ENCODE measurements around the gene RADIL. TPM values are rescaled to one million over a fixed set of nuclear protein-coding genes. Genes with fewer than 3 reads are reported as not detected.

The RADIL gene
- total RNA-seq, 4 donors from 2014 or later = 0.80 to 6.2 (median 1.7) TPM

DNA sequence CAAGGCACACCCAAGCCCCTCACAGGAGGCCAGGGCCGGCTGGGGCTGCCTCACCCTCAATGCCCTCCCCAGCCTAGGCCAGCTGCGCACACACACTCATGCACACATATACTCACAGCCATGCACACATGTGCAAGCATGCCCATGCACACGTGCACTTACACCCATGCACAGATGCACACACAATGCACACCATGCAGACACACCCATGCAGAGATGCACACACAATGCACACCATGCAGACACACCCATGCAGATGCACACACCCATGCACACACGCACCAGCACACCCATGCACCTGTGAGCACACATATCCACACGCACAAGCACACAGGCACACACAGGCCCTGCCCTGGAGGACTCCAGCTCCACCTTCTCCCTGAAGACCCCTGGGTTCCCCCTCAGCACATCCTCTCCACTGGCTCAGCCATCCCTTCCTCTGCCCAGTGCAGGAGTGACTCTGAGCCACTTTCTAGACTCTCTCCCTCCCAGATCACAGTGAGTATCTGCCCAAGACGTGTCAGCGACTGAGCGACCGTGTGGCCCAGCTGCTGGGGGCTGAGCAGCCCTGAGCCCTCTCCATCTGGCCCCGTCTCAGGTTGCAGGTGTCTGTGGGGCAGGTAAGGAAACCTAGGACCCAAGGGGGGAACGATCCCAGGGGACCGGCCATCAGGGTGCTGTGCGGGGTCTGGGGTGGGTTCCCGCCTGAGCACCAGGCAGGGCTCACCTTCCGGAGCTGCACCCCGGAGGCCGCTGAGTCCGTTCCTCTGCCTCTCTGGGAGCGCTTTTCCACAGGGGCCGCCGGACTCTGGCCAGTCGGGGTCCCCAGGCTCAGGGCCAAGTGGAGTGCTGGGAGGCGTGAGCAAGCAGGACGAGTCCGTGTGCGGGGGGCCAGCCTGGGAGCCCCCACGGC, 82.3 kb downstream of the RADIL start:
- 81% methylated on average over 23 of the region's 27 CpGs; no CpG with 5 or more reads in 1 of the 2 donors for WGBS, 2 donors (ENCODE audit: low coverage in 1 of 2)
- DNase-seq = no peak
- Histone ChIP-seq H3K4me1 (no peaks in the 10 kb centered on the region), H3K27me3 (peaks cover 9% of the 10 kb centered on the region), H3K4me3 (no peak overlapping the region), H3K27ac (no peak overlapping the region), H3K9me3 (no peaks in the 10 kb centered on the region), H3K36me3 (no peaks in the 10 kb centered on the region)
- in situ Hi-C loops (cut with MboI; ENCODE audit: low pct_ligation_motif_present in 1 of 4, low pct_unique_long_range_greater_than_20kb in 1 of 4, low sequenced_read_pairs in 3 of 4) (no loop called here), intact Hi-C loops (cut with DNase I; ENCODE audit: low total_unique reads) (no loop called here)
- TF ChIP-seq CTCF (IDR thresholded peaks at IDR 0.05) = no peak
- no peak for TF ChIP-seq POLR2AphosphoS5 (IDR thresholded peaks at IDR 0.05)
- no peak for TF ChIP-seq POLR2A (IDR thresholded peaks at IDR 0.05)
- no peak for TF ChIP-seq EP300 (IDR thresholded peaks at IDR 0.05; ENCODE audit: low read depth)

- no peaks in the 10 kb centered on the region for H3K36me3 ChIP-seq
- H3K9me3 ChIP-seq = no peaks in the 10 kb centered on the region
- intact Hi-C loops (cut with DNase I; ENCODE audit: low total_unique reads) (no loop called here), in situ Hi-C loops (cut with MboI; ENCODE audit: low pct_ligation_motif_present in 1 of 4, low pct_unique_long_range_greater_than_20kb in 1 of 4, low sequenced_read_pairs in 3 of 4) (no loop called here)
- H3K4me1 ChIP-seq = no peaks in the 10 kb centered on the region
- TF ChIP-seq EP300 (IDR thresholded peaks at IDR 0.05; ENCODE audit: low read depth) (no peak), CTCF (IDR thresholded peaks at IDR 0.05) (no peak), POLR2AphosphoS5 (IDR thresholded peaks at IDR 0.05) (no peak), POLR2A (IDR thresholded peaks at IDR 0.05) (no peak)
- H3K4me3 ChIP-seq = no peak overlapping the region
- H3K27ac ChIP-seq = no peak overlapping the region
- no peak for DNase-seq
- WGBS, 2 donors (ENCODE audit: low coverage in 1 of 2) = 64% methylated on average over 10 of the region's 10 CpGs; no CpG with 5 or more reads in 1 of the 2 donors
- peaks cover 3% of the 10 kb centered on the region for H3K27me3 ChIP-seq
Observed at GRCh38 chr7:4800487-4800886, 83.0 kb downstream of the RADIL start.

GRCh38 chr7:4799508-4800268, 83.8 kb downstream of the RADIL start:
- no peak for TF ChIP-seq POLR2A (IDR thresholded peaks at IDR 0.05)
- no peak for TF ChIP-seq EP300 (IDR thresholded peaks at IDR 0.05; ENCODE audit: low read depth)
- TF ChIP-seq CTCF (IDR thresholded peaks at IDR 0.05) = no peak
- no peak for TF ChIP-seq POLR2AphosphoS5 (IDR thresholded peaks at IDR 0.05)
- intact Hi-C loops (cut with DNase I; ENCODE audit: low total_unique reads) (no loop called here), in situ Hi-C loops (cut with MboI; ENCODE audit: low pct_ligation_motif_present in 1 of 4, low pct_unique_long_range_greater_than_20kb in 1 of 4, low sequenced_read_pairs in 3 of 4) (loop anchor here in 1 of 4 donors (10.0 kb wide), 1 partner anchor 285 kb away; no protein-coding TSS in a partner anchor)
- H3K27me3 ChIP-seq = no peaks in the 10 kb centered on the region
- H3K9me3 ChIP-seq = no peaks in the 10 kb centered on the region
- H3K36me3 ChIP-seq = no peaks in the 10 kb centered on the region
- 66% methylated on average over 36 of the region's 39 CpGs; no CpG with 5 or more reads in 1 of the 2 donors for WGBS, 2 donors (ENCODE audit: low coverage in 1 of 2)
- H3K4me1 ChIP-seq = no peaks in the 10 kb centered on the region
- DNase-seq = no peak
- no peak overlapping the region for H3K27ac ChIP-seq
- H3K4me3 ChIP-seq = no peak overlapping the region

- no peaks in the 10 kb centered on the region for H3K9me3 ChIP-seq
- H3K4me3 ChIP-seq = no peak overlapping the region
- DNase-seq = no peak
- H3K36me3 ChIP-seq = no peaks in the 10 kb centered on the region
- no peak for TF ChIP-seq EP300 (IDR thresholded peaks at IDR 0.05; ENCODE audit: low read depth)
- no peak for TF ChIP-seq CTCF (IDR thresholded peaks at IDR 0.05)
- TF ChIP-seq POLR2A (IDR thresholded peaks at IDR 0.05) = no peak
- no peak for TF ChIP-seq POLR2AphosphoS5 (IDR thresholded peaks at IDR 0.05)
- no peaks in the 10 kb centered on the region for H3K4me1 ChIP-seq
- WGBS, 2 donors (ENCODE audit: low coverage in 1 of 2) = 74% methylated on average over 15 of the region's 15 CpGs; no CpG with 5 or more reads in 1 of the 2 donors
- in situ Hi-C loops (cut with MboI; ENCODE audit: low pct_ligation_motif_present in 1 of 4, low pct_unique_long_range_greater_than_20kb in 1 of 4, low sequenced_read_pairs in 3 of 4) (loop anchor here in 1 of 4 donors (10.0 kb wide), 1 partner anchor 286 kb away; no protein-coding TSS in a partner anchor), intact Hi-C loops (cut with DNase I; ENCODE audit: low total_unique reads) (no loop called here)
- H3K27ac ChIP-seq = no peak overlapping the region
- H3K27me3 ChIP-seq = no peaks in the 10 kb centered on the region
Observed at GRCh38 chr7:4798706-4799235, 84.7 kb downstream of the RADIL start.
